Ramos (cell line): ENCODE results near the gene RNF130.
"Not testable (repeated sequence)": the region's sequence is repeated elsewhere in the genome, so short reads cannot be mapped to it uniquely, and the experiment has no call there.

Experiments
- in situ Hi-C: fragments of 300-500 bp; cut with MboI; formaldehyde crosslinking; loops from one replicate; pipeline ENCODE4 v1.14.3; 2022; ENCODE audit warnings: low sequenced_read_pairs; ENCODE audit not compliant: unreplicated experiment

RNF130 gene

GRCh38 chr5:180027459-180028089 is 44.0 kb downstream of the RNF130 start:
- in situ Hi-C loops = no loop called here

- in situ Hi-C loops = no loop called here
Measured at GRCh38 chr5:180026734-180027458, 44.7 kb downstream of the RNF130 start.

- in situ Hi-C loops = no loop called here
Measured at GRCh38 chr5:180026320-180026719, 45.2 kb downstream of the RNF130 start.

- in situ Hi-C loops = no loop called here
Measured at GRCh38 chr5:180021900-180022299, 49.7 kb downstream of the RNF130 start.

- in situ Hi-C loops = no loop called here
Measured at GRCh38 chr5:180020176-180020575, 51.4 kb downstream of the RNF130 start.

GRCh38 chr5:180018347-180019060 is 53.1 kb downstream of the RNF130 start:
- in situ Hi-C loops = no loop called here

GRCh38 chr5:180015523-180015922 is 56.0 kb downstream of the RNF130 start:
- in situ Hi-C loops = not testable (repeated sequence)

GRCh38 chr5:180013678-180014077 is 57.9 kb downstream of the RNF130 start:
- in situ Hi-C loops = no loop called here

- in situ Hi-C loops = no loop called here
Measured at GRCh38 chr5:180012316-180012715, 59.2 kb downstream of the RNF130 start.

GRCh38 chr5:180010636-180011035 is 60.9 kb downstream of the RNF130 start:
- in situ Hi-C loops = no loop called here

- in situ Hi-C loops = no loop called here
Measured at GRCh38 chr5:180009581-180009980, 62.0 kb downstream of the RNF130 start.

DNA sequence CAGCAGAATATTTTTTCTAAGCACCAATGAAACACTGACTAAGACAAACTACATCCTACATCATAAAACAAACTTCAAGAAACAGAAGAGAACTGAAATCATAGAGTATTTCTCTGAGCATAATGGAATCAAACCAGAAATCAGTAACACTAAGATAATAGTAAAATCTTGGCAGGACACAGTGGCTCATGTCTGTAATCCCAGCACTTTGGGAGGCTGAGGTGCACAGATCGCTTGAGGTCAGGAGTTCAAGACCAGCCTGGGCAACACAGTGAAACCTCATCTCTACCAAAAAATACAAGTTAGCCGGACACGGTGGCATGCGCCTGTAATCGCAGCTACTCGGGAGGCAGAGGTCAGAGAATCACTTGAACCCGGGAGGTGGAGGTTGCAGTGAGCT is 63.1 kb downstream of the RNF130 start:
- in situ Hi-C loops = no loop called here

DNA sequence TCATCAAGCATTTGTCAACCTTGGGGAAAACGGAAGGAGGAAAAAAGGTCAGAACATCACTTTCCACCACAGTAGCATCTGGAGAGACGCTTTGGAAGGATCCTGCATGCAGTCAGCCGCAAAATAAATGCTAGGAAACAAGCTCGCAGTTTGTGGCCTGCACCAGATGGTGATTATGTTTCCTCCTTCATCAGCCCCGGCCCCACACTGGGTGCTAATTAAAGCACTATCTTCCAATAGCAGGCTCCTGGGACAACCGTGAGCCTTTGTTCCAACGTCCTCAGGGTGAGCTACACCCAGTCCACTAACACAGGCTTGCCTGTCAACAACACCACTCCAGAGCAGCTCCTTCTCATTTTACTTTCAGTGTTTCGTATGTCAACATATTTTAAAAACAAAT is 64.0 kb downstream of the RNF130 start:
- in situ Hi-C loops = no loop called here

DNA sequence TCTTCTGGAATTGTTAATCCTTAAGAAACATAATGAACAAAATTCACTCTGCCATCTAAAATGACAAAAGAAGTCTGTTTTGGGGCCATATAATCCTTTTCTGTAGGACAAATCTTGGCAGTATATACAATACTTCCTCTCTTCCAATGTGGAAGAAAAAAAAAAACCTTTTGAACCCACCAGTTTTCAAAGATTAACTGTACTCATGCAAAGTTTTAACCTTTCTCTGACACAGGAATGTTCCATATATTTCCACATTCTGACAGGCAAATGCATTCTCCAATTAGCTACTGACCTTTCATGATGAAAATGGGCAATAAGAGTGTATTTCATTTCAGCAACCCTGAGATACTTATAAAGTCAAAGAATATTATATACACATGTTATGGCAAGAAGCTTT is 65.4 kb downstream of the RNF130 start:
- in situ Hi-C loops = no loop called here

DNA sequence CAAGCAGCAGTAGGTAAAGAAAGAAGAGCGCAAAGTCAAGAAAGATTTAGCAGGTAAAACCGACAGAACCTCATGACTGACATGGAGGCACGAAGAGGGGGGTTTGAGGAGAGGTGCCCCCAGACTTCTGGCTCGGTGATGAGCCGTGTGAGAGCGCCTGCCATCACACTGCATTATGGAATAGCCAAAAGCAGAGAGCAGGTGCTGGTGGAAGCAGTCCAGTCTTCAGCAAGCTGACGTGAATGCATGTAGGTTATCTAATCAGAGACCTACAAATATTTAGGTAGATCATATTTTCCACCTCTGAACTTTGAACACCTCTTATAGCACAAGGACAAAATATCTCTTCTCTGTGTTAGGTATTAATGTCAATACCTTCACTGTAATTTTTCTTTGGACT is 68.4 kb downstream of the RNF130 start:
- in situ Hi-C loops = no loop called here

- in situ Hi-C loops = no loop called here
Measured at GRCh38 chr5:180001742-180002141, 69.8 kb downstream of the RNF130 start.

DNA sequence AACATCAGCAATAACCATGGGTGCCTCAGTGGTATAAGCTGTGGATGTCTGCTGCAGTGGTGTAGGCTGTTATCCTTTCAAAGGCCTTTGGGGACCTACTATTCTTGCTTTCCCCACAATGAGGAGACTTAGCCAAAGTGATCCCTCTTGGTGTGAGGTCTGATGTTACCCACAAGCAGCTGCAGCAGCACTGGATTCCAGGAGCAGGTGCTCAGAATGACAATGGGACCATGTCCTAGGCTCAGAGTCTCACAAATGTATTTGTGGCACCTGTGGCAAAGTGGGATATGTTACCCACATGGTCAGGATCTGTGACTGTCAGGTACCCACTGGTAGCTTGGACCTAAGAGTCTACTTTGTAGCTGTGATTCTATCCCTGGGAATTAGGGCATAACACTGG is 70.4 kb downstream of the RNF130 start:
- in situ Hi-C loops = no loop called here

- in situ Hi-C loops = no loop called here
Measured at GRCh38 chr5:179998485-179998884, 73.1 kb downstream of the RNF130 start.

- in situ Hi-C loops = no loop called here
Measured at GRCh38 chr5:179994583-179995323, 76.8 kb downstream of the RNF130 start.

GRCh38 chr5:179992855-179993254 is 78.7 kb downstream of the RNF130 start:
- in situ Hi-C loops = not testable (repeated sequence)

- in situ Hi-C loops = no loop called here
Measured at GRCh38 chr5:179991106-179991505, 80.5 kb downstream of the RNF130 start.
